ENCODE data around the gene PSMC3.
A peak's percentile ranks its signal among the peaks of the same experiment; 100 is the strongest.

PSMC3 gene

GRCh38 chr11:47374720-47375019 is 51.6 kb downstream of the PSMC3 start:
- no peak for DNase-seq

GRCh38 chr11:47373876-47374719 is 52.1 kb downstream of the PSMC3 start:
- peak; percentile 39 to 56 for DNase-seq

GRCh38 chr11:47372422-47372821 is 53.8 kb downstream of the PSMC3 start:
- no peak for DNase-seq

GRCh38 chr11:47369676-47370075 is 56.6 kb downstream of the PSMC3 start:
- DNase-seq: no peak
